Measurements from ENCODE around the gene SHCBP1L. TPM values are rescaled to one million over a fixed set of nuclear protein-coding genes. Genes with fewer than 3 reads are reported as not detected.

The SHCBP1L gene
- total and polyA plus RNA-seq, 10 donors = not detected

GRCh38 chr1:182930985-182931384, 22.0 kb downstream of the SHCBP1L start:
- peaks cover 0 to 13% (median 9%) of the 10 kb centered on the region in 8 donors for H3K9me3 ChIP-seq
- TF ChIP-seq POLR2A (IDR thresholded peaks at IDR 0.05) (no peak), CTCF (IDR thresholded peaks at IDR 0.05 in 8 of 11, conservative IDR thresholded peaks at IDR 0.05 in 3 of 11) (no peak), POLR2AphosphoS5 (IDR thresholded peaks at IDR 0.05) (no peak)
- no peak overlapping the region for H3K4me3 ChIP-seq
- no peak for DNase-seq
- peaks cover 0 to 8% (median 0%) of the 10 kb centered on the region in 7 donors for H3K27me3 ChIP-seq (replicated peaks in 1 of 7)
- H3K4me1 ChIP-seq = no peaks in the 10 kb centered on the region
- 66 to 85% (median 75%) methylated on average over 1 of the region's 1 CpG for whole genome bisulfite sequencing, 5 donors
- H3K27ac ChIP-seq = no peak overlapping the region
- no peaks in the 10 kb centered on the region for H3K36me3 ChIP-seq
- intact Hi-C loops (cut with DNase I; ENCODE audit: low total_unique reads) = no loop called here

GRCh38 chr1:182927693-182928433, 25.1 kb downstream of the SHCBP1L start:
- DNase-seq = no peak
- Histone ChIP-seq H3K27me3 (replicated peaks in 1 of 7) (peaks cover 0 to 7% (median 0%) of the 10 kb centered on the region in 7 donors), H3K9me3 (no peaks in the 10 kb centered on the region), H3K27ac (no peak overlapping the region), H3K4me1 (no peaks in the 10 kb centered on the region), H3K4me3 (no peak overlapping the region), H3K36me3 (no peaks in the 10 kb centered on the region)
- intact Hi-C loops (cut with DNase I; ENCODE audit: low total_unique reads) = no loop called here
- TF ChIP-seq POLR2A (IDR thresholded peaks at IDR 0.05) (no peak), CTCF (IDR thresholded peaks at IDR 0.05 in 8 of 11, conservative IDR thresholded peaks at IDR 0.05 in 3 of 11) (no peak), POLR2AphosphoS5 (IDR thresholded peaks at IDR 0.05) (no peak)
- 61 to 82% (median 72%) methylated on average over 1 of the region's 1 CpG for WGBS, 5 donors

- TF ChIP-seq POLR2AphosphoS5 (IDR thresholded peaks at IDR 0.05) (no peak), CTCF (IDR thresholded peaks at IDR 0.05 in 8 of 11, conservative IDR thresholded peaks at IDR 0.05 in 3 of 11) (no peak), POLR2A (IDR thresholded peaks at IDR 0.05) (no peak)
- Histone ChIP-seq H3K36me3 (no peaks in the 10 kb centered on the region), H3K27ac (no peak overlapping the region), H3K4me1 (no peaks in the 10 kb centered on the region), H3K27me3 (replicated peaks in 1 of 7) (no peaks in the 10 kb centered on the region), H3K9me3 (no peaks in the 10 kb centered on the region), H3K4me3 (no peak overlapping the region)
- WGBS, 5 donors = 77 to 96% (median 88%) methylated on average over 1 of the region's 1 CpG
- intact Hi-C loops (cut with DNase I; ENCODE audit: low total_unique reads) = no loop called here
- no peak for DNase-seq
These were observed 27.3 kb downstream of the SHCBP1L start for GRCh38 chr1:182925661-182926060.

- peaks cover 0 to 5% (median 0%) of the 10 kb centered on the region in 7 donors for H3K27me3 ChIP-seq (replicated peaks in 1 of 7)
- intact Hi-C loops (cut with DNase I; ENCODE audit: low total_unique reads) = no loop called here
These were observed 35.6 kb downstream of the SHCBP1L start for GRCh38 chr1:182917378-182917777.

More at GRCh38 chr1:182917378-182917777, 35.6 kb downstream of the SHCBP1L start:
- Histone ChIP-seq H3K36me3 (no peaks in the 10 kb centered on the region), H3K27ac (no peak overlapping the region), H3K4me3 (no peak overlapping the region), H3K9me3 (peaks cover 0 to 17% (median 4%) of the 10 kb centered on the region in 8 donors), H3K4me1 (no peaks in the 10 kb centered on the region)
- 75 to 91% (median 85%) methylated on average over 3 of the region's 3 CpGs for WGBS, 5 donors
- TF ChIP-seq POLR2AphosphoS5 (IDR thresholded peaks at IDR 0.05) (no peak), POLR2A (IDR thresholded peaks at IDR 0.05) (no peak), CTCF (IDR thresholded peaks at IDR 0.05 in 8 of 11, conservative IDR thresholded peaks at IDR 0.05 in 3 of 11) (no peak)
- no peak for DNase-seq
